ENCODE results near the gene PSMG2.

GRCh38 chr18:12745095-12745795 is 42.4 kb downstream of the PSMG2 start:
- TF ChIP-seq CTCF (IDR thresholded peaks at IDR 0.05) (no peak), POLR2A (IDR thresholded peaks at IDR 0.05) (no peak), POLR2AphosphoS5 (IDR thresholded peaks at IDR 0.05) (no peak)

All from breast epithelium (tissue), 3 donors.